Cerebellar nuclear complex (tissue), 1 donor: ENCODE measurements around the gene SLC12A7.
"Not testable (repeated sequence)": the region's sequence is repeated elsewhere in the genome, so short reads cannot be mapped to it uniquely, and the experiment has no call there.

Experiments used
- DNase-seq, 2 experiments: peaks; one replicate each; lab custom pipeline; 2025; lab: John Stamatoyannopoulos, UW

The SLC12A7 gene

GRCh38 chr5:1140818-1141189, 28.9 kb upstream of the SLC12A7 start:
- no peak for DNase-seq

GRCh38 chr5:1140171-1140817, 28.4 kb upstream of the SLC12A7 start:
- DNase-seq: no peak

GRCh38 chr5:1139331-1140170, 27.7 kb upstream of the SLC12A7 start:
- no peak for DNase-seq

- no peak for DNase-seq
Observed at GRCh38 chr5:1138445-1139245, 26.8 kb upstream of the SLC12A7 start.

GRCh38 chr5:1137567-1138444, 25.9 kb upstream of the SLC12A7 start:
- no peak for DNase-seq

GRCh38 chr5:1136814-1137213, 25.0 kb upstream of the SLC12A7 start:
- no peak for DNase-seq

- DNase-seq: no peak
Observed at GRCh38 chr5:1135696-1136525, 24.0 kb upstream of the SLC12A7 start.

- no peak for DNase-seq
Observed at GRCh38 chr5:1134478-1134877, 22.6 kb upstream of the SLC12A7 start.

- no peak for DNase-seq
Observed at GRCh38 chr5:1133510-1134201, 21.8 kb upstream of the SLC12A7 start.

GRCh38 chr5:1133108-1133507, 21.2 kb upstream of the SLC12A7 start:
- no peak for DNase-seq

GRCh38 chr5:1132570-1132969, 20.7 kb upstream of the SLC12A7 start:
- no peak for DNase-seq

GRCh38 chr5:1131726-1132125, 19.9 kb upstream of the SLC12A7 start:
- no peak for DNase-seq

- no peak for DNase-seq
Observed at GRCh38 chr5:1131191-1131621, 19.3 kb upstream of the SLC12A7 start.

GRCh38 chr5:1130218-1130946, 18.5 kb upstream of the SLC12A7 start:
- no peak for DNase-seq

- no peak for DNase-seq
Observed at GRCh38 chr5:1129711-1130055, 17.8 kb upstream of the SLC12A7 start.

- no peak for DNase-seq
Observed at GRCh38 chr5:1128977-1129710, 17.3 kb upstream of the SLC12A7 start.

GRCh38 chr5:1127959-1128785, 16.3 kb upstream of the SLC12A7 start:
- no peak for DNase-seq

GRCh38 chr5:1125695-1126094, 13.8 kb upstream of the SLC12A7 start:
- not testable (repeated sequence) for DNase-seq
